Right ventricle myocardium inferior (tissue), 1 donor: ENCODE results near the gene NRP2. TPM values are rescaled to one million over a fixed set of nuclear protein-coding genes. Genes with fewer than 3 reads are reported as not detected.

Experiments
- ATAC-seq: fragments of 200-7000 bp; cut with Tn5 transposase; one replicate; pipeline ENCODE4 v1.9.1; 2020; ENCODE audit warnings: mild to moderate bottlenecking, moderate library complexity
- DNase-seq: peaks from one replicate; pipeline ENCODE4 v3.0.0; 2021; ENCODE audit errors: missing footprints
- intact Hi-C: fragments of 100-400 bp; cut with DNase I; formaldehyde crosslinking; loops from one replicate; pipeline ENCODE4 v1.11.0; 2022
- total RNA-seq: library from RNA; stranded (reverse); fragmentation: NEBNext Ultra II Directional; extraction: Animal tissue kit (Norgen Biotek cat#: 25700); gene quantifications from one replicate; pipeline ENCODE4 v1.2.1, GENCODE V29; 2021
- donor health status: DM: no; HTN: yes; CAD: no; lungs with severe emphysema.

The NRP2 gene
- total RNA-seq, 1 donor from 2014 or later, result 7.6 TPM

- ATAC-seq, result no peak
- no peak for DNase-seq
- intact Hi-C loops, result no loop called here
Measured at GRCh38 chr2:205759732-205760131, 77.4 kb downstream of the NRP2 start.

- intact Hi-C loops, result no loop called here
- ATAC-seq (no peak), DNase-seq (no peak)
Measured at GRCh38 chr2:205760157-205760556, 77.9 kb downstream of the NRP2 start.

- DNase-seq (no peak), ATAC-seq (no peak)
- intact Hi-C loops, result no loop called here
Measured at GRCh38 chr2:205761421-205761820, 79.1 kb downstream of the NRP2 start.

GRCh38 chr2:205762881-205763280, 80.6 kb downstream of the NRP2 start:
- intact Hi-C loops, result no loop called here

GRCh38 chr2:205763708-205764211, 81.5 kb downstream of the NRP2 start:
- DNase-seq (no peak), ATAC-seq (no peak)
- intact Hi-C loops, result no loop called here

More at GRCh38 chr2:205762881-205763280, 80.6 kb downstream of the NRP2 start:
- DNase-seq, result no peak
- no peak for ATAC-seq

GRCh38 chr2:205764270-205764746, 82.0 kb downstream of the NRP2 start:
- DNase-seq, result no peak
- intact Hi-C loops, result no loop called here
- no peak for ATAC-seq

- no peak for ATAC-seq
- intact Hi-C loops, result loop anchor here (5.0 kb wide), 1 partner anchor 182 kb away; no protein-coding TSS in a partner anchor
- no peak for DNase-seq
Measured at GRCh38 chr2:205765151-205765550, 82.8 kb downstream of the NRP2 start.

- DNase-seq (no peak), ATAC-seq (no peak)
- intact Hi-C loops, result loop anchor here (2.0 to 5.0 kb wide), 3 partner anchors 118 to 180 kb away; no protein-coding TSS in a partner anchor
Measured at GRCh38 chr2:205766779-205767359, 84.6 kb downstream of the NRP2 start.

GRCh38 chr2:205767617-205768016, 85.3 kb downstream of the NRP2 start:
- intact Hi-C loops, result loop anchor here (2.0 to 5.0 kb wide), 3 partner anchors 117 to 180 kb away; no protein-coding TSS in a partner anchor
- DNase-seq (no peak), ATAC-seq (peak; percentile 75)

GRCh38 chr2:205768341-205768740, 86.0 kb downstream of the NRP2 start:
- ATAC-seq, result peak; percentile 90
- intact Hi-C loops, result loop anchor here (5.0 kb wide), 1 partner anchor 179 kb away; no protein-coding TSS in a partner anchor
- no peak for DNase-seq

GRCh38 chr2:205768815-205769494, 86.7 kb downstream of the NRP2 start:
- DNase-seq, result no peak
- intact Hi-C loops, result loop anchor here (5.0 kb wide), 1 partner anchor 178 kb away; no protein-coding TSS in a partner anchor
- ATAC-seq, result no peak

- DNase-seq (no peak), ATAC-seq (no peak)
- intact Hi-C loops, result loop anchor here (5.0 kb wide), 1 partner anchor 178 kb away; no protein-coding TSS in a partner anchor
Measured at GRCh38 chr2:205769495-205769850, 87.2 kb downstream of the NRP2 start.

- no peak for DNase-seq
- intact Hi-C loops, result loop anchor here (5.0 to 10.0 kb wide), 2 partner anchors 177 to 1635 kb away; no protein-coding TSS in a partner anchor
- no peak for ATAC-seq
Measured at GRCh38 chr2:205769879-205770278, 87.6 kb downstream of the NRP2 start.

GRCh38 chr2:205770577-205770976, 88.3 kb downstream of the NRP2 start:
- intact Hi-C loops, result loop anchor here (10.0 kb wide), 1 partner anchor 1636 kb away; no protein-coding TSS in a partner anchor
- ATAC-seq, result no peak
- DNase-seq, result no peak

- DNase-seq (no peak), ATAC-seq (no peak)
- intact Hi-C loops, result loop anchor here (10.0 kb wide), 1 partner anchor 1636 kb away; no protein-coding TSS in a partner anchor
Measured at GRCh38 chr2:205771031-205771430, 88.7 kb downstream of the NRP2 start.

GRCh38 chr2:205771666-205772065, 89.4 kb downstream of the NRP2 start:
- intact Hi-C loops, result loop anchor here (10.0 kb wide), 1 partner anchor 1637 kb away; no protein-coding TSS in a partner anchor
- no peak for ATAC-seq
- DNase-seq, result no peak

GRCh38 chr2:205772983-205773382, 90.7 kb downstream of the NRP2 start:
- intact Hi-C loops, result loop anchor here (10.0 kb wide), 1 partner anchor 1638 kb away; no protein-coding TSS in a partner anchor
- DNase-seq (no peak), ATAC-seq (no peak)

GRCh38 chr2:205773989-205774388, 91.7 kb downstream of the NRP2 start:
- ATAC-seq (no peak), DNase-seq (no peak)
- intact Hi-C loops, result loop anchor here (10.0 kb wide), 1 partner anchor 1639 kb away; no protein-coding TSS in a partner anchor

- ATAC-seq, result no peak
- no peak for DNase-seq
- intact Hi-C loops, result loop anchor here (10.0 kb wide), 1 partner anchor 1640 kb away; no protein-coding TSS in a partner anchor
Measured at GRCh38 chr2:205775097-205775877, 93.0 kb downstream of the NRP2 start.
